ENCODE measurements around the gene COPS7A. TPM values are rescaled to one million over a fixed set of nuclear protein-coding genes. Genes with fewer than 3 reads are reported as not detected.
"Not testable (repeated sequence)": the region's sequence is repeated elsewhere in the genome, so short reads cannot be mapped to it uniquely, and the experiment has no call there.

Gene COPS7A
- total RNA-seq, 1 donor from 2014 or later = 221 TPM

GRCh38 chr12:6742834-6743233, 19.0 kb downstream of the COPS7A start:
- no peak overlapping the region for H3K4me3 ChIP-seq
- H3K4me1 ChIP-seq = no peaks in the 10 kb centered on the region
- TF ChIP-seq, protein P1, sequence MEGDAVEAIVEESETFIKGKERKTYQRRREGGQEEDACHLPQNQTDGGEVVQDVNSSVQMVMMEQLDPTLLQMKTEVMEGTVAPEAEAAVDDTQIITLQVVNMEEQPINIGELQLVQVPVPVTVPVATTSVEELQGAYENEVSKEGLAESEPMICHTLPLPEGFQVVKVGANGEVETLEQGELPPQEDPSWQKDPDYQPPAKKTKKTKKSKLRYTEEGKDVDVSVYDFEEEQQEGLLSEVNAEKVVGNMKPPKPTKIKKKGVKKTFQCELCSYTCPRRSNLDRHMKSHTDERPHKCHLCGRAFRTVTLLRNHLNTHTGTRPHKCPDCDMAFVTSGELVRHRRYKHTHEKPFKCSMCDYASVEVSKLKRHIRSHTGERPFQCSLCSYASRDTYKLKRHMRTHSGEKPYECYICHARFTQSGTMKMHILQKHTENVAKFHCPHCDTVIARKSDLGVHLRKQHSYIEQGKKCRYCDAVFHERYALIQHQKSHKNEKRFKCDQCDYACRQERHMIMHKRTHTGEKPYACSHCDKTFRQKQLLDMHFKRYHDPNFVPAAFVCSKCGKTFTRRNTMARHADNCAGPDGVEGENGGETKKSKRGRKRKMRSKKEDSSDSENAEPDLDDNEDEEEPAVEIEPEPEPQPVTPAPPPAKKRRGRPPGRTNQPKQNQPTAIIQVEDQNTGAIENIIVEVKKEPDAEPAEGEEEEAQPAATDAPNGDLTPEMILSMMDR (IDR thresholded peaks at IDR 0.05) = no peak
- no peaks in the 10 kb centered on the region for H3K27me3 ChIP-seq
- H3K9me3 ChIP-seq = no peaks in the 10 kb centered on the region
- intact Hi-C loops (cut with DNase I) = no loop called here
- DNase-seq (ENCODE audit: low spot score in 2 of 2) = no peak
- H3K27ac ChIP-seq = no peak overlapping the region
- H3K36me3 ChIP-seq = peaks cover 9 to 13% of the 10 kb centered on the region in 2 donors

GRCh38 chr12:6743300-6743699, 19.5 kb downstream of the COPS7A start:
- DNase-seq (ENCODE audit: low spot score in 2 of 2); H3K27ac ChIP-seq; H3K9me3 ChIP-seq; intact Hi-C loops (cut with DNase I); H3K4me3 ChIP-seq; H3K4me1 ChIP-seq; H3K27me3 ChIP-seq: not testable (repeated sequence)
- peaks cover 14 to 18% of the 10 kb centered on the region in 2 donors for H3K36me3 ChIP-seq

GRCh38 chr12:6745741-6746525, 22.1 kb downstream of the COPS7A start:
- Histone ChIP-seq H3K4me1 (no peaks in the 10 kb centered on the region), H3K36me3 (peaks cover 40 to 44% of the 10 kb centered on the region in 2 donors), H3K27me3 (no peaks in the 10 kb centered on the region), H3K4me3 (no peak overlapping the region), H3K27ac (peak overlapping the region in 1 of 2 donors; percentile 45), H3K9me3 (no peaks in the 10 kb centered on the region)
- no peak for DNase-seq (ENCODE audit: low spot score in 2 of 2)
- intact Hi-C loops (cut with DNase I) = no loop called here
- TF ChIP-seq, protein P1 (IDR thresholded peaks at IDR 0.05) = no peak

DNA sequence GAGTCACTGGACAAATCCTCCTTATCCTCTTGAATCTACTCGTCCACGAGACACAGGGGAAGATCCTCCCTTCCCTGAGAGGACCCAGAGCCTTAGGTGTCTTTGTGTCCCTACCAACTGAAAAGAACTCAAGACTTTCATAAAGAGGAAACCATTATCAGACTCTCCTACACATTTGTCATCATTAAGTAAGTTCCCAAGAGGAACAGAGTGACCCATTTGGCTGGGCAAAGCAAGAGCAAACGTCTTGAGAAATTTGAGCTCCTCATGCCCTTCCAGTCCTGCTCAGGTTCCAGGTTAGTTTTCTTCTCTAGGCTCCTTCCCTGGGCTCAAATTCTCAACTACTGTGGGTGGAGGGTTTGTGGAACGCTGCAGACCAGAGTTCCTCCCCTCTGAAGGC, 23.4 kb downstream of the COPS7A start:
- H3K4me1 ChIP-seq = peaks cover 6 to 8% of the 10 kb centered on the region in 2 donors
- no peak overlapping the region for H3K27ac ChIP-seq
- H3K9me3 ChIP-seq = no peaks in the 10 kb centered on the region
- H3K36me3 ChIP-seq = peaks cover 45 to 47% of the 10 kb centered on the region in 2 donors
- TF ChIP-seq, protein P1 (IDR thresholded peaks at IDR 0.05) = no peak
- DNase-seq (ENCODE audit: low spot score in 2 of 2) = no peak
- no peaks in the 10 kb centered on the region for H3K27me3 ChIP-seq
- intact Hi-C loops (cut with DNase I) = no loop called here
- no peak overlapping the region for H3K4me3 ChIP-seq

- TF ChIP-seq, protein P1 (IDR thresholded peaks at IDR 0.05) = no peak
- Histone ChIP-seq H3K9me3 (no peaks in the 10 kb centered on the region), H3K36me3 (peaks cover 45 to 47% of the 10 kb centered on the region in 2 donors), H3K4me3 (no peak overlapping the region), H3K27ac (no peak overlapping the region), H3K4me1 (peaks cover 7 to 9% of the 10 kb centered on the region in 2 donors), H3K27me3 (no peaks in the 10 kb centered on the region)
- intact Hi-C loops (cut with DNase I) = no loop called here
- DNase-seq (ENCODE audit: low spot score in 2 of 2) = no peak
Measured at GRCh38 chr12:6748761-6749160, 24.9 kb downstream of the COPS7A start.

DNA sequence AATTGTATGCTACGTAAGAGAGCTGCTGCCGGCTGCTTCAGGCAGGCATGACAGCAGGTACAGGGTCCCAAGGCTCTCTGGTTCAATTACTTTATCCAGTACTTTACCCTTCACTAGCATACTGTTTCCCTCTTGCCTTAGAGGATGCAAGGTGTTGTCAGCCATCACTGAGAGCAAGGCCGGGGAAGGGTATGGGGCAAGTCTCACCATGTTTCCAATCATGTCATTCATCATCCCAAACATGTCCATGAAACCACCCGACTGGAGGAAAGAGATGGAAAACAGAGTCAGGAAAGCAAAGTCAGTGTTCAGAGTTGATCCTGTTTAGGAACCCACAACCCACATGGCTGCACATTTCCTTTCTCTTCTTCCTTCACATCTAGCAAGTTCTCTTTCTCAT, 26.7 kb downstream of the COPS7A start:
- TF ChIP-seq, protein P1 (IDR thresholded peaks at IDR 0.05) = no peak
- intact Hi-C loops (cut with DNase I) = no loop called here
- H3K27ac ChIP-seq = no peak overlapping the region

More for the DNA sequence above, 26.7 kb downstream of the COPS7A start:
- Histone ChIP-seq H3K4me3 (no peak overlapping the region), H3K36me3 (peaks cover 45 to 47% of the 10 kb centered on the region in 2 donors), H3K9me3 (no peaks in the 10 kb centered on the region), H3K27me3 (no peaks in the 10 kb centered on the region), H3K4me1 (peaks cover 7 to 9% of the 10 kb centered on the region in 2 donors)
- no peak for DNase-seq (ENCODE audit: low spot score in 2 of 2)
